Esophagus squamous epithelium (tissue), 5 donors: ENCODE results near the gene ZNF592. TPM values are rescaled to one million over a fixed set of nuclear protein-coding genes. Genes with fewer than 3 reads are reported as not detected.
A peak's percentile ranks its signal among the peaks of the same experiment; 100 is the strongest.

ENCODE experiments used
- DNase-seq: peaks from one replicate; lab custom pipeline; 2025; lab: John Stamatoyannopoulos, UW
- H3K27ac ChIP-seq, 4 donors: fragments of 200-600 bp; sonication (generic); one replicate each; pipeline ENCODE4 v1.5.1; 2016 to 2019; ENCODE audit warnings: mild to moderate bottlenecking in 1 of 4
- H3K27me3 ChIP-seq, 4 donors: fragments of 200-600 bp; sonication (generic); 1 replicate in 3 of 4; 2 replicates in 1 of 4; pipeline versions ENCODE4 v1.5.1 to v1.6.0; 2017 to 2021; ENCODE audit warnings: antibody characterized with exemption in 1 of 4
- H3K36me3 ChIP-seq, 3 donors: fragments of 200-600 bp; sonication (generic); one replicate each; pipeline ENCODE4 v1.5.1; 2016 to 2019
- H3K4me1 ChIP-seq, 3 donors: fragments of 200-600 bp; sonication (generic); one replicate each; pipeline ENCODE4 v1.5.1; 2017 to 2019
- H3K4me3 ChIP-seq, 4 donors: fragments of 200-600 bp; sonication (generic); 1 replicate in 3 of 4; 2 replicates in 1 of 4; pipeline ENCODE4 v1.5.1; 2016 to 2019; ENCODE audit warnings: mild to moderate bottlenecking in 2 of 4, moderate library complexity in 1 of 4
- H3K9me3 ChIP-seq, 3 donors: fragments of 200-600 bp; sonication (generic); one replicate each; pipeline ENCODE4 v1.5.1; 2016 to 2019
- POLR2A ChIP-seq, 4 donors: fragments of 450-650 bp; IDR thresholded peaks; one replicate each; pipeline ENCODE4 v1.6.1; 2017; ENCODE audit warnings: antibody characterized with exemption in 4 of 4, mild to moderate bottlenecking in 4 of 4, moderate library complexity in 3 of 4
- WGBS, 2 donors: methylation state at CpG; one replicate each; pipeline ENCODE4 v1.1.5; 2018; 5-methylcytosine and 5-hydroxymethylcytosine counted together
- intact Hi-C: fragments of 100-400 bp; cut with DNase I; formaldehyde crosslinking; loops from one replicate; pipeline ENCODE4 v1.15.0; 2022
- total RNA-seq, 4 donors: library from RNA; depleted of rRNA; stranded (reverse); fragments of >200 nt; gene quantifications; one replicate each; pipeline ENCODE4 v1.1.0, GENCODE V29; 2016
- TF ChIP-seq, protein P1 (sequence below), 6 experiments: fragments of 450-650 bp in 4 of 6; fragments of 200-600 bp in 2 of 6; sonication (generic) in 2 of 6; IDR thresholded peaks; one replicate each; pipeline ENCODE4 v1.5.1; 2016 to 2019; ENCODE audit warnings: antibody characterized with exemption in 6 of 6, mild to moderate bottlenecking in 4 of 6, moderate library complexity in 4 of 6
- donor health status: DM: yes; HTN: yes; CAD: no.

Gene ZNF592
- total RNA-seq, 4 donors from 2014 or later = 8.0 to 12.2 (median 10.3) TPM

- Histone ChIP-seq H3K27me3 (no peaks in the 10 kb centered on the region), H3K4me1 (peaks cover 0 to 18% (median 7%) of the 10 kb centered on the region in 3 donors), H3K36me3 (no peaks in the 10 kb centered on the region), H3K4me3 (no peak overlapping the region), H3K9me3 (no peaks in the 10 kb centered on the region), H3K27ac (no peak overlapping the region)
- 83 to 92% methylated on average over 5 of the region's 5 CpGs for WGBS, 2 donors
- no peak for TF ChIP-seq POLR2A (IDR thresholded peaks at IDR 0.05)
- TF ChIP-seq, protein P1, sequence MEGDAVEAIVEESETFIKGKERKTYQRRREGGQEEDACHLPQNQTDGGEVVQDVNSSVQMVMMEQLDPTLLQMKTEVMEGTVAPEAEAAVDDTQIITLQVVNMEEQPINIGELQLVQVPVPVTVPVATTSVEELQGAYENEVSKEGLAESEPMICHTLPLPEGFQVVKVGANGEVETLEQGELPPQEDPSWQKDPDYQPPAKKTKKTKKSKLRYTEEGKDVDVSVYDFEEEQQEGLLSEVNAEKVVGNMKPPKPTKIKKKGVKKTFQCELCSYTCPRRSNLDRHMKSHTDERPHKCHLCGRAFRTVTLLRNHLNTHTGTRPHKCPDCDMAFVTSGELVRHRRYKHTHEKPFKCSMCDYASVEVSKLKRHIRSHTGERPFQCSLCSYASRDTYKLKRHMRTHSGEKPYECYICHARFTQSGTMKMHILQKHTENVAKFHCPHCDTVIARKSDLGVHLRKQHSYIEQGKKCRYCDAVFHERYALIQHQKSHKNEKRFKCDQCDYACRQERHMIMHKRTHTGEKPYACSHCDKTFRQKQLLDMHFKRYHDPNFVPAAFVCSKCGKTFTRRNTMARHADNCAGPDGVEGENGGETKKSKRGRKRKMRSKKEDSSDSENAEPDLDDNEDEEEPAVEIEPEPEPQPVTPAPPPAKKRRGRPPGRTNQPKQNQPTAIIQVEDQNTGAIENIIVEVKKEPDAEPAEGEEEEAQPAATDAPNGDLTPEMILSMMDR (IDR thresholded peaks at IDR 0.05) = no peak
- intact Hi-C loops = no loop called here
- no peak for DNase-seq
Observed at GRCh38 chr15:84835661-84836337, 87.4 kb downstream of the ZNF592 start.

DNA sequence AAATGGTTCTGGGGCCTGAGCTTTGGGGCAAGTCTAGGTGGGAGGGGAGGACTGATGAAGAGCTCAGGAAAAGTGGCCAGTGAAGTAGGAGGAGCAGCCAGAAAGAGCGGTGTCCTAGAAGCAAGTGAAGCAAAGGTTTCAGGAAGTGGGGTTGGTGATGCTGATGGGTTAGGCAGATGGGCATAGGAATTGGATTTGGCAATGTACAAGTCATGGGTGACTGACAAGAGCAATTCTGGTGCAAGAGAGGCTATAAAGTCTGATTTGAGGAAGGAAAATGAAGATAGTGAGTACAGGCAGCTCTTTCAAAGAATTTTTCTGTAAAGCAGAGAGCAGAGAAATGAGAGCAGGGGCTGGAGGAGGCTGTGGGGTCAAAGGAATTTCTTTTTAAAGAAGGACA lies 88.5 kb downstream of the ZNF592 start:
- Histone ChIP-seq H3K4me1 (peaks cover 0 to 22% (median 10%) of the 10 kb centered on the region in 3 donors), H3K27me3 (no peaks in the 10 kb centered on the region), H3K4me3 (no peak overlapping the region), H3K36me3 (no peaks in the 10 kb centered on the region), H3K27ac (no peak overlapping the region), H3K9me3 (no peaks in the 10 kb centered on the region)
- intact Hi-C loops = no loop called here
- TF ChIP-seq, protein P1 (IDR thresholded peaks at IDR 0.05) = no peak
- no peak for TF ChIP-seq POLR2A (IDR thresholded peaks at IDR 0.05)
- DNase-seq = no peak
- WGBS, 2 donors = 77 to 89% methylated on average over 1 of the region's 1 CpG

- H3K9me3 ChIP-seq = no peaks in the 10 kb centered on the region
- TF ChIP-seq POLR2A (IDR thresholded peaks at IDR 0.05) = no peak
- TF ChIP-seq, protein P1 (IDR thresholded peaks at IDR 0.05) = no peak
- 95% methylated on average over 21 of the region's 23 CpGs; no CpG with 5 or more reads in 1 of the 2 donors for WGBS, 2 donors
- no peak overlapping the region for H3K4me3 ChIP-seq
- peaks cover 0 to 13% (median 10%) of the 10 kb centered on the region in 3 donors for H3K4me1 ChIP-seq
- no peaks in the 10 kb centered on the region for H3K27me3 ChIP-seq
- intact Hi-C loops = no loop called here
- no peak for DNase-seq
- H3K27ac ChIP-seq = peak overlapping the region in 1 of 4 donors; percentile 57
- no peaks in the 10 kb centered on the region for H3K36me3 ChIP-seq
Observed at GRCh38 chr15:84839714-84840113, 91.3 kb downstream of the ZNF592 start.

DNA sequence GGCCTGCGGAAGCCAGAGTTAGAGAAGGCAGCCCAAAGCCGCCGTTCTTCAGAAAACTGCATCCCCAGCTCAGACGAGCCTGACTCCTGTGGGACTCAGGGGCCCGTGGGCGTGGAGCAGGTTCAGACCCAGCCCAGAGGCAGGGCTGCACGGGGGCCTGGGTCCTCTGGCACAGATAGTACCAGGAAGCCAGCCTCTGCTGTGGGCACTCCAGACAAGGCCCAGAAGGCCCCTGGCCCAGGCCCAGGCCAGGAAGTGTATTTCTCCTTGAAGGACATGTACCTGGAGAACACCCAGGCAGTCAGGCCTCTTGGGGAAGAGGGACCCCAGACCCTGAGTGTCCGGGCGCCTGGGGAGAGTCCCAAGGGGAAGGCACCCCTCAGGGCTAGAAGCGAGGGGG lies 91.9 kb downstream of the ZNF592 start:
- intact Hi-C loops = no loop called here
- Histone ChIP-seq H3K9me3 (no peaks in the 10 kb centered on the region), H3K4me1 (peaks cover 0 to 13% (median 10%) of the 10 kb centered on the region in 3 donors), H3K4me3 (no peak overlapping the region), H3K27ac (peak overlapping the region in 3 of 4 donors; percentile 47 to 57 (median 50)), H3K36me3 (no peaks in the 10 kb centered on the region), H3K27me3 (no peaks in the 10 kb centered on the region)
- no peak for TF ChIP-seq POLR2A (IDR thresholded peaks at IDR 0.05)
- TF ChIP-seq, protein P1 (IDR thresholded peaks at IDR 0.05) = no peak
- 72 to 86% methylated on average over 4 of the region's 10 CpGs for WGBS, 2 donors
- DNase-seq = no peak

GRCh38 chr15:84840741-84841429 lies 92.5 kb downstream of the ZNF592 start:
- DNase-seq = no peak
- intact Hi-C loops = no loop called here
- H3K27ac ChIP-seq = peak overlapping the region in 3 of 4 donors; percentile 47 to 57 (median 50)
- no peaks in the 10 kb centered on the region for H3K36me3 ChIP-seq
- no peak overlapping the region for H3K4me3 ChIP-seq
- no peaks in the 10 kb centered on the region for H3K27me3 ChIP-seq
- 76 to 86% methylated on average over 4 to 6 of the region's 12 CpGs for WGBS, 2 donors
- peaks cover 0 to 13% (median 10%) of the 10 kb centered on the region in 3 donors for H3K4me1 ChIP-seq
- no peaks in the 10 kb centered on the region for H3K9me3 ChIP-seq
- TF ChIP-seq POLR2A (IDR thresholded peaks at IDR 0.05) = no peak
